Testis (tissue), 3 donors: ENCODE data around the gene EHMT1. TPM values are rescaled to one million over a fixed set of nuclear protein-coding genes. Genes with fewer than 3 reads are reported as not detected.

Experiments
- DNase-seq: peaks from one replicate; pipeline ENCODE4 v3.0.0-alpha.2; 2019
- H3K27ac ChIP-seq, 2 donors: fragments of 200-600 bp; sonication (generic); one replicate each; pipeline ENCODE4 v1.5.1; 2019
- H3K27me3 ChIP-seq: fragments of 200-600 bp; sonication (generic); one replicate; pipeline ENCODE4 v1.5.1; 2019
- H3K36me3 ChIP-seq: fragments of 200-600 bp; sonication (generic); one replicate; pipeline ENCODE4 v1.5.1; 2017; ENCODE audit warnings: low read depth; ENCODE audit errors: missing control alignments
- H3K4me1 ChIP-seq: fragments of 200-600 bp; sonication (generic); one replicate; pipeline ENCODE4 v1.5.1; 2019
- H3K4me3 ChIP-seq, 2 donors: fragments of 200-600 bp; sonication (generic); one replicate each; pipeline ENCODE4 v1.5.1; 2017 to 2019
- H3K9me3 ChIP-seq: fragments of 200-600 bp; sonication (generic); one replicate; pipeline ENCODE4 v1.5.1; 2017
- CTCF ChIP-seq, 3 experiments: fragments of 450-650 bp in 2 of 3; fragments of 200-600 bp in 1 of 3; sonication (generic) in 1 of 3; IDR thresholded peaks; one replicate each; pipeline ENCODE4 v1.5.1; 2016 to 2019; ENCODE audit warnings: antibody characterized with exemption in 3 of 3, mild to moderate bottlenecking in 2 of 3, moderate library complexity in 1 of 3
- POLR2A ChIP-seq: fragments of 450-650 bp; IDR thresholded peaks from one replicate; pipeline ENCODE4 v1.6.1; 2017; ENCODE audit warnings: antibody characterized with exemption, mild to moderate bottlenecking, moderate library complexity
- WGBS, 2 donors: methylation state at CpG; one replicate each; pipeline ENCODE4 v1.1.5; 2018; 5-methylcytosine and 5-hydroxymethylcytosine counted together
- intact Hi-C: fragments of 100-400 bp; cut with DNase I; formaldehyde crosslinking; loops from one replicate; pipeline ENCODE4 v1.15.1; 2023; ENCODE audit warnings: low total_unique reads
- polyA plus RNA-seq: library from polyadenylated mRNA; stranded (reverse); fragments of 350-450 nt; fragmentation: Illumina TruSeq; extraction: RNeasy Lipid Tissue Mini Kit (QIAGEN cat#74804); gene quantifications from one replicate; pipeline ENCODE4 v1.2.3, GENCODE V29; 2014; ENCODE audit warnings: low read depth, low replicate concordance; ENCODE audit not compliant: insufficient read depth
- total RNA-seq, 2 donors: library from RNA; depleted of rRNA; stranded (reverse); fragments of >200 nt; gene quantifications; one replicate each; pipeline ENCODE4 v1.2.3, GENCODE V29; 2016

Gene EHMT1
- total and polyA plus RNA-seq, 3 donors from 2014 or later, result 116 to 207 (median 193) TPM

GRCh38 chr9:137685035-137685740 is 66.4 kb downstream of the EHMT1 start:
- TF ChIP-seq POLR2A (no peak), CTCF (IDR thresholded peaks at IDR 0.05) (no peak)
- Histone ChIP-seq H3K4me3 (no peak overlapping the region), H3K4me1 (peaks cover 36% of the 10 kb centered on the region), H3K9me3 (no peaks in the 10 kb centered on the region), H3K27ac (peak overlapping the region in 1 of 2 donors; percentile 58), H3K36me3 (no peaks in the 10 kb centered on the region), H3K27me3 (no peaks in the 10 kb centered on the region)
- WGBS, 2 donors, result 64 to 78% methylated on average over 5 of the region's 5 CpGs
- no peak for DNase-seq
- intact Hi-C loops, result no loop called here

- Histone ChIP-seq H3K27me3 (no peaks in the 10 kb centered on the region), H3K9me3 (no peaks in the 10 kb centered on the region), H3K4me1 (peaks cover 33% of the 10 kb centered on the region), H3K27ac (peak overlapping the region; percentile 8 to 58), H3K36me3 (no peaks in the 10 kb centered on the region), H3K4me3 (no peak overlapping the region)
- no peak for TF ChIP-seq POLR2A
- TF ChIP-seq CTCF (IDR thresholded peaks at IDR 0.05), result no peak
- intact Hi-C loops, result no loop called here
- no peak for DNase-seq
- 66% methylated on average over 5 of the region's 5 CpGs for WGBS, 2 donors
These were observed 67.1 kb downstream of the EHMT1 start for GRCh38 chr9:137685741-137686420.

- intact Hi-C loops, result no loop called here
- WGBS, 2 donors, result 75 to 78% methylated on average over 7 of the region's 7 CpGs
- H3K4me1 ChIP-seq, result peaks cover 14% of the 10 kb centered on the region
These were observed 69.5 kb downstream of the EHMT1 start for GRCh38 chr9:137688261-137688660.

GRCh38 chr9:137688725-137689124 is 69.9 kb downstream of the EHMT1 start:
- Histone ChIP-seq H3K4me3 (no peak overlapping the region), H3K4me1 (peaks cover 14% of the 10 kb centered on the region), H3K27me3 (no peaks in the 10 kb centered on the region), H3K27ac (no peak overlapping the region), H3K36me3 (no peaks in the 10 kb centered on the region), H3K9me3 (no peaks in the 10 kb centered on the region)
- intact Hi-C loops, result no loop called here
- WGBS, 2 donors, result 60 to 76% methylated on average over 8 of the region's 8 CpGs
- no peak for DNase-seq
- TF ChIP-seq POLR2A (no peak), CTCF (IDR thresholded peaks at IDR 0.05) (no peak)

More at GRCh38 chr9:137688261-137688660, 69.5 kb downstream of the EHMT1 start:
- H3K36me3 ChIP-seq, result no peaks in the 10 kb centered on the region
- DNase-seq, result no peak
- TF ChIP-seq CTCF (IDR thresholded peaks at IDR 0.05), result no peak
- TF ChIP-seq POLR2A, result no peak
- no peak overlapping the region for H3K27ac ChIP-seq
- H3K27me3 ChIP-seq, result no peaks in the 10 kb centered on the region
- no peak overlapping the region for H3K4me3 ChIP-seq
- H3K9me3 ChIP-seq, result no peaks in the 10 kb centered on the region
